Loucy (cell line): ENCODE results near the gene LFNG.
A peak's percentile ranks its signal among the peaks of the same experiment; 100 is the strongest.

Experiments
- H2AFZ ChIP-seq: fragments of 200-600 bp; sonication (generic); 2 replicates; pipeline ENCODE4 v1.6.0; 2016; ENCODE audit warnings: antibody characterized with exemption, mild to moderate bottlenecking, low read length, moderate library complexity
- H3F3A ChIP-seq: fragments of 200-600 bp; 2 replicates; pipeline ENCODE4 v1.6.0; 2016; ENCODE audit warnings: antibody characterized with exemption, low read depth, mild to moderate bottlenecking
- H3K27me3 ChIP-seq: fragments of 200-600 bp; sonication (generic); 2 replicates; pipeline ENCODE4 v1.6.1; 2014; ENCODE audit warnings: low read length, mild to moderate bottlenecking; ENCODE audit not compliant: insufficient read depth, poor library complexity, severe bottlenecking
- H3K36me3 ChIP-seq: fragments of 200-600 bp; sonication (generic); 2 replicates; pipeline ENCODE4 v1.6.1; 2016; ENCODE audit warnings: low read length; ENCODE audit not compliant: insufficient read depth
- H3K4me1 ChIP-seq: fragments of 200-600 bp; sonication (generic); 2 replicates; pipeline ENCODE4 v1.5.1; 2014; ENCODE audit warnings: low read length, mild to moderate bottlenecking; ENCODE audit not compliant: insufficient read depth, poor library complexity, severe bottlenecking
- H3K4me2 ChIP-seq: fragments of 200-600 bp; sonication (generic); 2 replicates; pipeline ENCODE4 v1.6.0; 2014; ENCODE audit warnings: antibody characterized with exemption, low read length, low read depth, mild to moderate bottlenecking; ENCODE audit not compliant: poor library complexity, severe bottlenecking
- H3K4me3 ChIP-seq: fragments of 200-600 bp; sonication (generic); 2 replicates; pipeline ENCODE4 v1.5.1; 2014; ENCODE audit warnings: low read length, mild to moderate bottlenecking, mixed read lengths; ENCODE audit not compliant: poor library complexity, severe bottlenecking
- H3K79me2 ChIP-seq: fragments of 200-600 bp; sonication (generic); 2 replicates; pipeline ENCODE4 v1.6.1; 2014; ENCODE audit warnings: low read length; ENCODE audit not compliant: insufficient read depth
- H3K9ac ChIP-seq: fragments of 200-600 bp; sonication (generic); 2 replicates; pipeline ENCODE4 v1.6.0; 2014; ENCODE audit warnings: mild to moderate bottlenecking, low read depth, low read length, moderate library complexity; ENCODE audit not compliant: poor library complexity, severe bottlenecking
- H3K9me2 ChIP-seq: fragments of 200-600 bp; sonication (generic); replicated peaks from 2 replicates; pipeline ENCODE4 v1.6.1; 2016; ENCODE audit warnings: low read depth, low read length, mixed read lengths
- H3K9me3 ChIP-seq: fragments of 200-600 bp; sonication (generic); 2 replicates; pipeline ENCODE4 v1.6.1; 2014; ENCODE audit warnings: mild to moderate bottlenecking, antibody characterized with exemption, low read length, low read depth; ENCODE audit not compliant: insufficient read depth
- H4K20me1 ChIP-seq: fragments of 200-600 bp; sonication (generic); 2 replicates; pipeline ENCODE4 v1.6.0; 2014; ENCODE audit warnings: antibody characterized with exemption, low read length, mild to moderate bottlenecking; ENCODE audit not compliant: insufficient read depth, poor library complexity, severe bottlenecking
- EZH2phosphoT487 ChIP-seq: fragments of 200-600 bp; IDR thresholded peaks from 2 replicates; pipeline ENCODE4 v1.6.1; 2018; ENCODE audit warnings: antibody characterized with exemption, mild to moderate bottlenecking, moderate library complexity, borderline replicate concordance
- TF ChIP-seq, protein P1 (sequence below): fragments of 200-600 bp; sonication (generic); conservative IDR thresholded peaks from 2 replicates; pipeline ENCODE4 v1.5.1; 2014; ENCODE audit warnings: mild to moderate bottlenecking, antibody characterized with exemption, low read length

The LFNG gene

DNA sequence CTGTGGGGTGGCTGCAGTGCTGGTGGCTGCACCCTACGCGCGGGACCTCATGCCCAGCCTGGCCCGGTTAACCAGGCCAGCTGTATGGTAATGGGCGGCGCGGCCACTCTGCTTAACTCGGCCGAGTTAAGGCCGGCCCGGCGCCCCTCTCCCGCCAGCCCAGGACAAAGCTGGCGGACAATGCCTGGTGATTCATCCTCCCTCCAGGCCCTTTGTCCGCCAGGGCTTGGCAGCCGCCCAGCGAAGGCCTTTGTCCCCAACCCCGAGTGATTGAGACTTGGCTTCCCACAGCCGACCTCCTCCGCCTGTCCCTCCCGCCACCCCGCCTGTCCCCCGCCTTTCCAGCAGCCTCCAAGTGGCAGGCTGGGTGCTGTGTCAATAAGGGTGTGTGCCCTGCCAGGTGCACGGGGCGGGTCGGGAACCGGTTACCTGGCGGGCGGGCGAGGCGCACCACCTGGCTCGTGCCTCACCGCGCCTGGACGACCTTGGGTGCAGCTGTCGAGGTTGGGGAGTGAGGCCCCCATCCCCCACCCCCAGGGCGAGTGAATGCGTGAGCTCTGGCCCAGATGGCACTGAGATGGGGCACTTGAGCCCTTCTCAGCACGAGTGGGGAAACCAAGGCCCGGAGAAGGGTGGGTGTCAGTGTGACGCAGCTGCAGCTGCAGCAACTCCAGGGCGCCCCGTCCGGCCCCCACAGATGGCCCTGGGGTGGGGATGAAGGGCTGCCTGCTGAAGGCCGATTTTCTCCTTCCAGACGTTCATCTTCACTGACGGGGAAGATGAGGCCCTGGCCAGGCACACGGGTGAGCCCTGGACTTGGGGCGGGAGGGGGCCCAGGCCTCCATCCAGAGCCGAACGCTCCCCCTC lies 4.6 kb downstream of the LFNG start:
- Histone ChIP-seq H3K27me3 (no peaks in the 10 kb centered on the region), H3K4me2 (peak overlapping the region; percentile 63), H3K9ac (no peak overlapping the region), H3K36me3 (no peaks in the 10 kb centered on the region), H4K20me1 (no peaks in the 10 kb centered on the region), H3K9me2 (no peaks in the 10 kb centered on the region), H3K4me1 (peaks cover 46% of the 10 kb centered on the region), H3F3A (peaks cover under 1% of the 10 kb centered on the region; the same call in 1 of the 2 replicates), H3K79me2 (no peaks in the 10 kb centered on the region), H3K4me3 (no peak overlapping the region), H3K9me3 (no peaks in the 10 kb centered on the region), H2AFZ (no peak overlapping the region)
- TF ChIP-seq, protein P1, sequence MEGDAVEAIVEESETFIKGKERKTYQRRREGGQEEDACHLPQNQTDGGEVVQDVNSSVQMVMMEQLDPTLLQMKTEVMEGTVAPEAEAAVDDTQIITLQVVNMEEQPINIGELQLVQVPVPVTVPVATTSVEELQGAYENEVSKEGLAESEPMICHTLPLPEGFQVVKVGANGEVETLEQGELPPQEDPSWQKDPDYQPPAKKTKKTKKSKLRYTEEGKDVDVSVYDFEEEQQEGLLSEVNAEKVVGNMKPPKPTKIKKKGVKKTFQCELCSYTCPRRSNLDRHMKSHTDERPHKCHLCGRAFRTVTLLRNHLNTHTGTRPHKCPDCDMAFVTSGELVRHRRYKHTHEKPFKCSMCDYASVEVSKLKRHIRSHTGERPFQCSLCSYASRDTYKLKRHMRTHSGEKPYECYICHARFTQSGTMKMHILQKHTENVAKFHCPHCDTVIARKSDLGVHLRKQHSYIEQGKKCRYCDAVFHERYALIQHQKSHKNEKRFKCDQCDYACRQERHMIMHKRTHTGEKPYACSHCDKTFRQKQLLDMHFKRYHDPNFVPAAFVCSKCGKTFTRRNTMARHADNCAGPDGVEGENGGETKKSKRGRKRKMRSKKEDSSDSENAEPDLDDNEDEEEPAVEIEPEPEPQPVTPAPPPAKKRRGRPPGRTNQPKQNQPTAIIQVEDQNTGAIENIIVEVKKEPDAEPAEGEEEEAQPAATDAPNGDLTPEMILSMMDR, result no peak
- TF ChIP-seq EZH2phosphoT487, result no peak

- Histone ChIP-seq H2AFZ (no peak overlapping the region), H3K9ac (no peak overlapping the region), H3K9me3 (no peaks in the 10 kb centered on the region), H3K4me2 (no peak overlapping the region), H3K4me1 (peaks cover 54% of the 10 kb centered on the region), H3K9me2 (no peaks in the 10 kb centered on the region), H3K4me3 (no peak overlapping the region), H3K27me3 (no peaks in the 10 kb centered on the region), H4K20me1 (no peaks in the 10 kb centered on the region), H3K36me3 (no peaks in the 10 kb centered on the region), H3K79me2 (no peaks in the 10 kb centered on the region), H3F3A (peaks cover 3% of the 10 kb centered on the region; the same call in 1 of the 2 replicates)
- TF ChIP-seq EZH2phosphoT487, result no peak
- TF ChIP-seq, protein P1, result no peak
Observed at GRCh38 chr7:2524808-2525657, 5.5 kb downstream of the LFNG start.

GRCh38 chr7:2525658-2526630 lies 6.4 kb downstream of the LFNG start:
- H3K4me1 ChIP-seq, result peaks cover 54% of the 10 kb centered on the region

More at GRCh38 chr7:2525658-2526630, 6.4 kb downstream of the LFNG start:
- Histone ChIP-seq H3F3A (peaks cover 3% of the 10 kb centered on the region; the same call in 1 of the 2 replicates), H3K4me2 (no peak overlapping the region), H3K79me2 (no peaks in the 10 kb centered on the region), H3K36me3 (no peaks in the 10 kb centered on the region), H3K9me2 (no peaks in the 10 kb centered on the region), H3K9ac (no peak overlapping the region), H4K20me1 (no peaks in the 10 kb centered on the region), H3K4me3 (no peak overlapping the region), H3K9me3 (no peaks in the 10 kb centered on the region), H3K27me3 (no peaks in the 10 kb centered on the region), H2AFZ (no peak overlapping the region)
- TF ChIP-seq, protein P1, result no peak
- TF ChIP-seq EZH2phosphoT487, result no peak
